GM19193 (cell line): ENCODE results near the gene HAND2.
A peak's percentile ranks its signal among the peaks of the same experiment; 100 is the strongest.

Experiments used
- POLR2A ChIP-seq: IDR thresholded peaks from 4 replicates; pipeline ENCODE4 v1.6.1; 2011; ENCODE audit not compliant: insufficient read depth, insufficient read length; ENCODE audit errors: extremely low read depth

The HAND2 gene

DNA sequence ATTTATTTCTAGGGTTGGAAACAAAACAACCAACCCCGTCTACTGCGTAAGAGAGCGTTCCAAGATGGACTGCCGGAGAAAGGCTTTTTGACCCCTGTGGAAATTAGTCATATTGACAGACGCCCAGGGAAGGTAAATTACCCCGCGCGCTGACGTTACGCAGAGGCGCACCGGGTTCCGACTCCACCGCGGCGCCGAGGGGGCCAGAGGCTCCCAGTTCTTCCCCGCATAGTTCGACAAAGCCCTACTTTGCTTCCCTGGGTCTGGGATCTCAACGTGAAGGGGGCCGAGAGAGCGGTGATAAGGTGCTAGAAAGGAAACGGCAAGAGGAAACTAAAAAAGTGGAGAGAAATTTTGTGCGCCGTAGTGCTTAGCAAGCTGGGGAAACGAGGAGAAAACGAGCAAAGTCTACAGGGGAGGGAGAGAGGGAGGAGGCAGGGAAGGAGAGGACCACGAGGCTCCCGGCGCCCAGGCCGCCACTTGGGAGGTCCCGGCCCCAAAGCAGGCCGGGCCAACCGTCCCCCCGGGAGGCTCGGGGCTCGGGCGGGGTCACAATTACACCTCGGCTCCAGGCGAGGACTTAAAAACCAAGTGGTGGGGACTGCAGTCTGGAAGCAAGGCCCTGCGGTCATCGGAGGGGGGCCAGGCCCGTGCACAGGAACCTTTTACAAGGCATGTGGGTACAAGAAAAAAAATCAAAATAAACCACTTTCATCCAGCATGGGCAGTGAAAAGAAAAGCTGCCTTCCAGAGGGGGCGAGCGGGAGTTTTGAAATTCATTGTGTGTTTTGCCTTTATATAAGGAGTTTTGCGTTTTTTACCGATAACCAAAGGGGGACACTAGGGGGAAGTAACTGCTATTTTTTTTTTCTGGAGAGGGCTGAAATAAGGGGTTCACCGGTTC, 13.2 kb downstream of the HAND2 start:
- no peak for TF ChIP-seq POLR2A

DNA sequence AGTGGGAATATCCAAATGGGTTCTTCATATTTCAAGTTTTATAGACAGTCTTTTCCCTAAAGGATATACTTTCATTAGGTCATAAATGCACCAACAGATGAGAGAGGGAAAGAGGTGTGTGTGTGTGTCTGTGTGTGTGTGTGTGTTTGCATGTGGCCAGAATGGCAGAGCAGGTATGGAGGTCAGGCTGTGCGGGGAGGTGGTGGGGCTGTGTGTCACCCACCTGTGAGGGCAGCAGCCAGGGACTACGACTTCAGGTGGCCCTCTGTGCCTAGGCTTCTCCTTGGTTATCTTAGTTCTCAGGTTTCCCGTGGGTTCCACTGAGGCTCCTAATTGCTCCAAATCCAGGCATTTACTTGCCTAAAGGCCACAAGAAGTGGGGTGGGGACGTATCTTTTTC, 14.6 kb downstream of the HAND2 start:
- no peak for TF ChIP-seq POLR2A

DNA sequence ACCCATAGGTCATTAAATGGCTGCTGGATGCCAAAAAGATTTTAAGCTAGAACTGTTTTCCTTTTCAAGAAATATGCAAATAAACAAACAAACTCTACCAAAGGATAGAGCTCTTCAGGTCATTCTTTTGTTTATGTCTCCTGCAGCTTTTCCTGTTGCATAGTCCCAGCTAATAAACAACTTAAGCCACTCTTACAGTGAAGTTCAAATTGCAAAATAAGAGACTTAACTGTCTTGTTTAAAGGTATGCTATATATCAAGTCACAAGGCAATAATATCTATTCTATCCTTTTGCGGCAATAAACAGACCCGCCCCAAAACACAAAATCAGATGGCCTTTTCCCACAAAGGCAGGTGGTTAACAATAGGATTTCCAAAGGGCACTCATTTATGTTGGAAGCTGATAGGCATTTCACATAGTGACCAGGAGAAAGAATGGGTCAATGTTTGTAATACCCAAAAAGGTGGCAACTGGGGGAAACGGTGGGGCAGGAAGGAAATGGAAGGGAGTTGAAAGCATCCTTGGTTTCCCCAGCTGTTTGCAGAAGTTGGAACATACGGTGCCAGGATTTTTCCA, 15.3 kb downstream of the HAND2 start:
- TF ChIP-seq POLR2A: no peak

DNA sequence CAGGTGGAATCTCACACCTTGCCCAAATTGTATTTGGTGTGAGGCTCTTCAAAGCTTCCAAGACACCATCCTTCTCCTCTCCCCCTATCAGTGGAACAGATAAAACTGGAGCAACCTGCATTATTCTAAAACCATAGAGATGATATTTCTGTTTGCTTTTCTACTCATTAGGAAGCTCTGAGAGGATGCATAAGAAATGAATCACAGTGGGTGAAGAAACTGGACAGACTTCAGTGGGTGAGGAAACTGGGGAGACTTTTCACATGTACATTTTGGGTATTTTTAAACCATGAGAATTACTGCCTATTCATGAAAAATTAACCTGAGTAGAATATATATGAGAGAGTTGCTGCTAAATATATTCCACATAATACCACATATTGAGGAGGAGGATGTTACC, 16.4 kb downstream of the HAND2 start:
- TF ChIP-seq POLR2A: no peak

DNA sequence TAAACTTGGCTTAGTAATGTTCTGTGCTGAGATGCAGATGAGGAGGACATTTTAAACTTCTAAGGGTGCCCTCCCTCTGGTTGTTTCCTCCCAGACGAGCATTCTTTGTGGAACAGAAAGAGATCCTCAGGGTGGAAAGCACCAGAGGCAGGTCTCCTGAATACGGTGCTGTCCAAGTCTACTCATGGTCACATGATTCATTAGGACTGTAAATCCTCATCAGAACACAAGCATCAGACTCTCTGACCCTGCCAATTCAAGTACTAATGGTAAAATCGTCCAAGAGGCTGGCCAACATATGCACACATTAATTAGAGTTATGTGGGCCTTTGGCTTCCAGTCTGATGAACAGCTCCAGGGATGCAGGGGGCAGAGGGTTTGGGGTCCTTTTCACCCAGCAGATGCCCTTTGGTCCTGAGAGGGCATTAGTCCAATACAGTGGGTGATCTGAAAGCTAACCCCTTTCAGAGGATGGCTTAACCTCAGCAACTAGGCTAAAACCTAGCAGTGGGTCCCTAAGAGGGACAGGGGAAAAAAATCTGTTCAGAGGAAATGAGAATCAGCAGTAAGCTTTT, 18.2 kb downstream of the HAND2 start:
- no peak for TF ChIP-seq POLR2A

- peak; percentile 53 for TF ChIP-seq POLR2A
Observed at GRCh38 chr4:173509036-173510001, 20.7 kb downstream of the HAND2 start.

- no peak for TF ChIP-seq POLR2A
Observed at GRCh38 chr4:173508386-173509035, 21.5 kb downstream of the HAND2 start.

DNA sequence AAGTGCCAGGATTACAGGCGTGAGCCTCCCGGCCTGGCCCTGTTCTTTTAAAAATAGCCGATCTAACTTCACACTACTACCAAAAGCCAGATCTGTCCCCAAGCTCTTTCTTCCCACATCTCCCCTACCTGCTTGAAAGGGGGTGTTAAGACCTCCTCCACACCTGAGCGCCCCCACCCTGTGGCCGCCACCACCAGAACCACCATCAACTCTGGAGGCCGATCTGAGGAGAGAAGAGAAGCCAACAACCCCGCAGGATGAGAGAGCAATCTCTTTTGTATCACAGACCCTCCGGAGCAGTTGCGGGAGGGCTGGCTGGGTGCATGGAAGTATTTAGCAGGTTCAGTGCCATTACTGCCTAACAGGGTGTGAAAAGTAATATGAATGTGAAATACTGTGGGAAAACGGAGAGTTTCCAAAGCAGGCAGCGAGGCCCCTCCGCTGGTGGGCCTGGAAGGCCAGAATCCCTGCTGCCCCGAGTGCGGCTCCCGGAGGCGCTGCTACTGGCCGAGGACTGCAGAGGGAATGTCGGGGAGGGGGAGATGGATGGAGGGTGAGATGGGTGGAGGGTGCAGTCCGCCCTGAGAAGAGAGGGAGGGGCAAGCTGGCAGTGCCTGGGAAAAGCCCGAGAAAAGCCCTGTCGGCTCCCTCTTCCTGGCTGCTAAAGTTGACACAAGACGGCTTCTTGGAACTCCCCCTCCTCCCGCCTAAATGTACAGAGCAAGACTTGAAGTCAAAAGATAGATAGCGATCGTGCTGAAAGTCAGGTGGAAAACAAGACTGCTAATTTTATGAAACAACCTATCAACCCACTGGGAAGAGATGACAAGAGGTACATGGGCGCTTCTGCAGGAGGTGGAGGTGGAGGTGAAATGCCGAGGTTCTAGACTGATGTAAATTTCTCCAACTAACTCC, 22.3 kb downstream of the HAND2 start:
- no peak for TF ChIP-seq POLR2A

- TF ChIP-seq POLR2A: no peak
Observed at GRCh38 chr4:173506597-173507211, 23.3 kb downstream of the HAND2 start.

DNA sequence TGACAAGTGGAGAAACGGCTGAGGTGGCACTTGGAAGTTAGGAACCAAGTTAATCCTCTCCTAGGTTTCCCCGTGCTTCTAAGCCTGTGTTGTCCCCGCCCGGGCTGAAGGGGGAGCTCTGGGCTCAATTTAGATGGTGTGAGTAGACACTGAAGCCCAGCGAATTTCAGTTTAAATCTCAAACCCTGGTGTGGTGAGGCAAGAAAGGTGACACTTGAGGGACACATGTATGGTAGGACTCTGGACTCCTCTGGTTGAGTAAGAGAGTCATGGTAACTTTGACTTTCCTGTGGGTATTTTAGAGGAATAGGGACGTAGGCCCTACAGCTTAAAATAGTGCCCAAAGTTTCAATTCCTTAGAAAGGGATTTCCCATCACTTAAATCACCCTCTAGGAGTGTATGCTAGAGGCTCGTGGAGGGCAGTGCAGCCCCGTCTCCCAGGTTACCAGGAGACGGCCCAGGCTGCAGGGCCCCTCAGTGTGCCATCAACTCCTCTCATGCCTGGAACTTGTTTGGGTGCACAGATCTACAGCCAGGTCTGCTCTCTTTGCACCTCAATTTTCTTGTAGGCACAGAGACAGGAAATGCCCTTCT, 24.0 kb downstream of the HAND2 start:
- TF ChIP-seq POLR2A: no peak

- no peak for TF ChIP-seq POLR2A
Observed at GRCh38 chr4:173504181-173504503, 25.9 kb downstream of the HAND2 start.

GRCh38 chr4:173503330-173504180, 26.5 kb downstream of the HAND2 start:
- TF ChIP-seq POLR2A: no peak
